NT2/D1 (cell line): Measurements from ENCODE around the gene ROR2.

Source experiments
- YY1 ChIP-seq: IDR thresholded peaks from 2 replicates; pipeline ENCODE4 v1.6.1; 2011; ENCODE audit not compliant: insufficient read length, insufficient read depth
- ZNF274 ChIP-seq: IDR thresholded peaks from 2 replicates; pipeline ENCODE4 v1.6.1; 2011; ENCODE audit warnings: mild to moderate bottlenecking, low read depth, low read length

DNA sequence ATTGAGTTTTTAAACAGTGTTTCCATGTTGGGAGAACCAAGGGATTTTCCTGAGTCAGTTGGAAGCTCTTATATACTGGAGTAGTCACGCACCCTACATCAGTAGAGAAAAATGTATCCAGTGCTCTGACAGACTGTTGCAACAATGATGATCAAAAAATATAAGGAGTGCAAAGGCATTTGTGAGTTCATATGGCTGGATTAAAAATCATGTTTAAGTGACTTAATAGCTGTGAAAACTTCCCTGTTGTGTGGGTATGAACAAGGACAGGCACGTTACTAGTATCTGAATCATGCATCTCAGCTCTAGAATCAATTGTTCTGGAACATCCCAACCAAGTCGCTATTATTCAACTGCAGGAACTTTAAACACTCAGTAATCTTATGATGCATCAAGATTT is 229.7 kb downstream of the ROR2 start:
- TF ChIP-seq ZNF274 = no peak
- no peak for TF ChIP-seq YY1
